ENCODE results near the gene CBX4.

The CBX4 gene

GRCh38 chr17:79839356-79840268, at the start of gene CBX4:
TSS of gene CBX4 (minus strand) at chr17:79839440. CDS start at chr17:79839251, 189 bp downstream.
- peak; percentile 92 for DNase-seq

GRCh38 chr17:79888009-79888540, 48.8 kb upstream of the CBX4 start:
- DNase-seq, result no peak

- no peak for DNase-seq
Observed at GRCh38 chr17:79887451-79887991, 48.3 kb upstream of the CBX4 start.

- no peak for DNase-seq
Observed at GRCh38 chr17:79883202-79883601, 44.0 kb upstream of the CBX4 start.

GRCh38 chr17:79878329-79878947, 39.2 kb upstream of the CBX4 start:
- DNase-seq, result no peak

- no peak for DNase-seq
Observed at GRCh38 chr17:79877041-79877440, 37.8 kb upstream of the CBX4 start.

GRCh38 chr17:79875511-79875910, 36.3 kb upstream of the CBX4 start:
- no peak for DNase-seq

GRCh38 chr17:79874329-79874981, 35.2 kb upstream of the CBX4 start:
- no peak for DNase-seq

- DNase-seq, result no peak
Observed at GRCh38 chr17:79873583-79873982, 34.3 kb upstream of the CBX4 start.

- DNase-seq, result no peak
Observed at GRCh38 chr17:79872762-79873161, 33.5 kb upstream of the CBX4 start.

GRCh38 chr17:79871131-79871530, 31.9 kb upstream of the CBX4 start:
- no peak for DNase-seq

GRCh38 chr17:79870540-79870939, 31.3 kb upstream of the CBX4 start:
- DNase-seq, result no peak

- DNase-seq, result no peak
Observed at GRCh38 chr17:79866791-79867518, 27.7 kb upstream of the CBX4 start.

GRCh38 chr17:79865351-79866210, 26.3 kb upstream of the CBX4 start:
- DNase-seq, result no peak

GRCh38 chr17:79864617-79865250, 25.5 kb upstream of the CBX4 start:
- DNase-seq, result no peak

- DNase-seq, result no peak
Observed at GRCh38 chr17:79864147-79864546, 24.9 kb upstream of the CBX4 start.

GRCh38 chr17:79862771-79863440, 23.7 kb upstream of the CBX4 start:
- no peak for DNase-seq

- no peak for DNase-seq
Observed at GRCh38 chr17:79862238-79862637, 23.0 kb upstream of the CBX4 start.

- no peak for DNase-seq
Observed at GRCh38 chr17:79861413-79862216, 22.4 kb upstream of the CBX4 start.

All from NCI-H2107 (cell line).